GM19468 (cell line): ENCODE measurements around the gene ZSCAN23.
"Not testable (repeated sequence)": the region's sequence is repeated elsewhere in the genome, so short reads cannot be mapped to it uniquely, and the experiment has no call there.

Experiments
- ATAC-seq: cut with Tn5 transposase; IDR thresholded peaks from one replicate; pipeline ENCODE4 v1.9.1; 2021; ENCODE audit warnings: mild to moderate bottlenecking, moderate library complexity, moderate number of reproducible peaks; ENCODE audit not compliant: unreplicated experiment; ENCODE audit errors: extremely low read depth

ZSCAN23 gene

GRCh38 chr6:28444759-28445158 is 1.5 kb upstream of the ZSCAN23 start:
- not testable (repeated sequence) for ATAC-seq

GRCh38 chr6:28442586-28442985 is 705 bp downstream of the ZSCAN23 start:
- ATAC-seq: no peak

- ATAC-seq: no peak
These were observed 6.9 kb downstream of the ZSCAN23 start for GRCh38 chr6:28436404-28436803.

GRCh38 chr6:28433119-28433518 is 10.2 kb downstream of the ZSCAN23 start:
- no peak for ATAC-seq

- ATAC-seq: no peak
These were observed 13.5 kb downstream of the ZSCAN23 start for GRCh38 chr6:28429781-28430180.

GRCh38 chr6:28425944-28426541 is 17.2 kb downstream of the ZSCAN23 start:
- ATAC-seq: peak; percentile 39

GRCh38 chr6:28424163-28424562 is 19.1 kb downstream of the ZSCAN23 start:
- no peak for ATAC-seq

- ATAC-seq: no peak
These were observed 19.7 kb downstream of the ZSCAN23 start for GRCh38 chr6:28423546-28423945.

GRCh38 chr6:28413681-28414080 is 29.6 kb downstream of the ZSCAN23 start:
- ATAC-seq: no peak

- no peak for ATAC-seq
These were observed 32.5 kb downstream of the ZSCAN23 start for GRCh38 chr6:28410767-28411166.

GRCh38 chr6:28408076-28408802 is 35.1 kb downstream of the ZSCAN23 start:
- no peak for ATAC-seq

- no peak for ATAC-seq
These were observed 35.9 kb downstream of the ZSCAN23 start for GRCh38 chr6:28407401-28407800.

- ATAC-seq: not testable (repeated sequence)
These were observed 39.4 kb downstream of the ZSCAN23 start for GRCh38 chr6:28403923-28404322.

GRCh38 chr6:28402197-28402596 is 41.1 kb downstream of the ZSCAN23 start:
- ATAC-seq: no peak

GRCh38 chr6:28401172-28401571 is 42.1 kb downstream of the ZSCAN23 start:
- no peak for ATAC-seq

- ATAC-seq: no peak
These were observed 43.2 kb downstream of the ZSCAN23 start for GRCh38 chr6:28400122-28400451.

GRCh38 chr6:28399350-28400121 is 43.8 kb downstream of the ZSCAN23 start, which contains the start of gene ZSCAN12:
ZSCAN12 (minus strand) TSS chr6:28399747; CDS start chr6:28398405, 1,342 bp downstream.
- ATAC-seq: no peak

- ATAC-seq: no peak
These were observed 47.4 kb downstream of the ZSCAN23 start for GRCh38 chr6:28395918-28396317.

GRCh38 chr6:28393912-28394662 is 49.2 kb downstream of the ZSCAN23 start:
- no peak for ATAC-seq

GRCh38 chr6:28390688-28391087 is 52.6 kb downstream of the ZSCAN23 start:
- no peak for ATAC-seq

GRCh38 chr6:28384143-28384533 is 59.2 kb downstream of the ZSCAN23 start:
- ATAC-seq: no peak
